ENCODE data around the gene ACOX3. TPM values are rescaled to one million over a fixed set of nuclear protein-coding genes. Genes with fewer than 3 reads are reported as not detected.

The ACOX3 gene
- total RNA-seq, 2 experiments from 2014 or later: 24.2 to 27.8 TPM

GRCh38 chr4:8451440-8452182, 11.1 kb upstream of the ACOX3 start:
- Mint-ChIP-seq H3K27me3 (no peaks in the 10 kb centered on the region), H3K9me3 (no peaks in the 10 kb centered on the region), H3K27ac (no peak overlapping the region), H3K36me3 (ENCODE audit: low read depth) (peaks cover 15% of the 10 kb centered on the region), H3K4me3 (no peak overlapping the region), H3K4me1 (ENCODE audit: low read depth) (no peaks in the 10 kb centered on the region)
- POLR2A ChIA-PET: no interaction called here
- CTCF ChIA-PET: interaction anchor here (1.1 to 1.2 kb wide), 2 partner anchors 16 to 209 kb away, joined by 3 to 4 read pairs; no protein-coding TSS in a partner anchor
- TF ChIP-seq CTCF (IDR thresholded peaks at IDR 0.05): no peak
- intact Hi-C loops (cut with micrococcal nuclease): no loop called here
- ATAC-seq (no peak), DNase-seq (no peak)

GRCh38 chr4:8446122-8446521, 5.6 kb upstream of the ACOX3 start:
- no peak for TF ChIP-seq CTCF (IDR thresholded peaks at IDR 0.05)
- intact Hi-C loops (cut with micrococcal nuclease): no loop called here
- Mint-ChIP-seq H3K27me3 (no peaks in the 10 kb centered on the region), H3K4me1 (ENCODE audit: low read depth) (peaks cover 35% of the 10 kb centered on the region), H3K4me3 (no peak overlapping the region), H3K27ac (no peak overlapping the region), H3K36me3 (ENCODE audit: low read depth) (peaks cover 8% of the 10 kb centered on the region), H3K9me3 (no peaks in the 10 kb centered on the region)
- ATAC-seq: no peak
- CTCF ChIA-PET: no interaction called here
- no peak for DNase-seq
- POLR2A ChIA-PET: no interaction called here

- ATAC-seq: no peak
- intact Hi-C loops (cut with micrococcal nuclease): no loop called here
- Mint-ChIP-seq H3K4me1 (ENCODE audit: low read depth) (peaks cover 41% of the 10 kb centered on the region), H3K27ac (no peak overlapping the region), H3K9me3 (no peaks in the 10 kb centered on the region), H3K4me3 (no peak overlapping the region), H3K36me3 (ENCODE audit: low read depth) (peaks cover 14% of the 10 kb centered on the region), H3K27me3 (no peaks in the 10 kb centered on the region)
- no peak for DNase-seq
- CTCF ChIA-PET: interaction anchor here (1.0 kb wide), 1 partner anchor 202 kb away, joined by 3 read pairs; no protein-coding TSS in a partner anchor
- no peak for TF ChIP-seq CTCF (IDR thresholded peaks at IDR 0.05)
- POLR2A ChIA-PET: no interaction called here
These were observed 3.3 kb upstream of the ACOX3 start for GRCh38 chr4:8443801-8444200.

GRCh38 chr4:8442596-8443358, 2.3 kb upstream of the ACOX3 start:
- H3K27ac Mint-ChIP-seq: no peak overlapping the region

More at GRCh38 chr4:8442596-8443358, 2.3 kb upstream of the ACOX3 start:
- ChIA-PET POLR2A (interaction anchor here (4.5 kb wide), 1 partner anchor 14 kb away, joined by 34 read pairs; no protein-coding TSS in a partner anchor), CTCF (interaction anchor here (1.0 kb wide), 1 partner anchor 201 kb away, joined by 3 read pairs; no protein-coding TSS in a partner anchor)
- DNase-seq: no peak
- intact Hi-C loops (cut with micrococcal nuclease): no loop called here
- Mint-ChIP-seq H3K27me3 (no peaks in the 10 kb centered on the region), H3K4me1 (ENCODE audit: low read depth) (peaks cover 49% of the 10 kb centered on the region), H3K4me3 (peak overlapping the region; percentile 89), H3K9me3 (no peaks in the 10 kb centered on the region), H3K36me3 (ENCODE audit: low read depth) (peaks cover 14% of the 10 kb centered on the region)
- ATAC-seq: no peak
- no peak for TF ChIP-seq CTCF (IDR thresholded peaks at IDR 0.05)

All from activated CD8-positive, alpha-beta T cell treated with anti-CD3 and anti-CD28 coated beads for 36 hours (primary cell).